ENCODE measurements around the gene PNKD. TPM values are rescaled to one million over a fixed set of nuclear protein-coding genes. Genes with fewer than 3 reads are reported as not detected.

The PNKD gene
- total and polyA plus RNA-seq, 2 of the 8 experiments (the other 6 are each of a cell fraction or from before 2014, with no cell fraction given), result 43.9 to 65.4 TPM

DNA sequence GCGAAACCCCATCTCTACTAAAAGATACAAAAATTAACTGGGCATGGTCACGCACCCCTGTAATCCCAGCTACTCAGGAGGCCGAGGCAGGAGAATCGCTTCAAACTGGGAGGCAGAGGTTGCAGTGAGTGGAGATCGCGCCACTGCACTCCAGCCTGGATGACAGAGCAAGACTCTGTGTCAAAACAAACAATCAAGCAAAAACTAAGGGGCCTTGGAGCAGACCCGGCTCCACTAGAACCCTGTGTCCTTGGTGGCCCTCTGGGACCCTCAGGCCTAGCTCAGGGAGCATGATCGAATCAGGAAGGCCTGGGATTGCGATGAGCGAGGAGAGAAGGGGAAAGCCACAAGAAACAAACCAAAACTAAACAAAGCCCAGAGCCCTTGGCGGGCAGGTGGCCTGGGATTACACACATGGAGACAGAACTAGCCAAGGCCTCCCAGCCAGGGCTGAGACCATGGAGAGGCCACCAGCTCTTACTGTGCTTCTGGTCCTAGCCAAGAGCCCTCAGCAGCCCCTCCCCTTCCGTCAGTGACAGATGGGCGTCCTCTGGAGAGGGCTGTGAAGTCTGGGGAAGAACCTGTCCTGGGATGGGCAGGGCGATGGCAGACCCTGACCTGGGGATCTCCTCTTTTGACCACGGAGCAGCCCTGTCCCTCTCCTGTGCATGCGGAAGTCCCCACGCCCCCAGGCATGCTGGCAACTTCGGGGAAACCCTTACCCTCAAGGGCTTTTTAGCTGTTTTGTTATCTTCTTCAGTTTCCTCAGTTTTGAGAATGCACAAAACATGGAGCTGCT lies 58.9 kb downstream of the PNKD start:
- Histone ChIP-seq H2BK15ac (ENCODE audit: low read length) (0 out of 2 replicates have a peak overlapping the region, but pooled peaks have one; percentile 18), H4K91ac (replicated peaks; ENCODE audit: insufficient read length, low read length) (no peak overlapping the region), H2AFZ (ENCODE audit: low read length) (no peak overlapping the region), H3K27me3 (replicated peaks in 1 of 4; ENCODE audit: control insufficient read depth in 3 of 4, extremely low read depth in 1 of 4, insufficient read depth in 3 of 4, low read length in 3 of 4) (no peaks in the 10 kb centered on the region), H2AK5ac (ENCODE audit: low read depth, low read length) (no peak overlapping the region), H4K20me1 (replicated peaks in 1 of 2; ENCODE audit: control insufficient read depth in 1 of 2, insufficient read depth in 2 of 2, low read length in 2 of 2) (no peaks in the 10 kb centered on the region), H4K8ac (ENCODE audit: extremely low read depth, insufficient read depth, low read length) (no peak overlapping the region; the same call in 1 of the 2 replicates), H3K79me2 (ENCODE audit: control insufficient read depth in 1 of 2, insufficient read depth in 2 of 2, low read length in 2 of 2) (no peaks in the 10 kb centered on the region), H3K4me3 (ENCODE audit: extremely low read depth in 1 of 4, insufficient read depth in 2 of 4, low read depth in 3 of 4, low read length in 4 of 4) (no peak overlapping the region), H3K56ac (replicated peaks; ENCODE audit: insufficient read length, low read depth, low read length) (no peak overlapping the region), H3K23ac (ENCODE audit: insufficient read length) (no peak overlapping the region), H3K14ac (ENCODE audit: insufficient read length) (no peak overlapping the region), H3K9me3 (ENCODE audit: insufficient read depth in 2 of 2, low read depth in 1 of 2, low read length in 1 of 2) (no peaks in the 10 kb centered on the region), H3K4ac (replicated peaks; ENCODE audit: insufficient read length, low read depth, low read length) (no peak overlapping the region), H3K79me1 (ENCODE audit: low read depth, low read length) (no peaks in the 10 kb centered on the region), H2BK12ac (ENCODE audit: low read depth, low read length) (no peak overlapping the region), H4K5ac (ENCODE audit: insufficient read length, low read depth, low read length) (no peak overlapping the region), H3K4me2 (ENCODE audit: insufficient read depth in 1 of 2, low read depth in 2 of 2, low read length in 2 of 2) (no peak overlapping the region), H2BK120ac (replicated peaks; ENCODE audit: low read depth, low read length) (no peak overlapping the region), H3K4me1 (replicated peaks in 1 of 4; ENCODE audit: control insufficient read depth in 3 of 4, insufficient read depth in 4 of 4, low read length in 3 of 4) (peaks cover 2 to 27% (median 12%) of the 10 kb centered on the region in 4 experiments), H2BK5ac (ENCODE audit: low read depth, low read length) (no peak overlapping the region), H3K27ac (ENCODE audit: low read depth, low read length) (no peak overlapping the region; the same call in 1 of the 2 replicates), H2BK20ac (ENCODE audit: low read length) (no peak overlapping the region), H3K18ac (ENCODE audit: extremely low read depth, low read length) (no peak overlapping the region), H3K36me3 (ENCODE audit: control insufficient read depth in 2 of 4, insufficient read depth in 4 of 4, low read length in 3 of 4) (no peaks in the 10 kb centered on the region), H3K9ac (replicated peaks in 1 of 4; ENCODE audit: extremely low read depth in 1 of 4, low read depth in 3 of 4, low read length in 3 of 4) (no peak overlapping the region), H3K23me2 (ENCODE audit: low read depth, low read length) (no peaks in the 10 kb centered on the region; the same call in 1 of the 2 replicates)
- no peak for FAIRE-seq
- DNase-seq (ENCODE audit: low read depth in 1 of 2, low spot score in 2 of 2), result no peak
- CTCF ChIA-PET (ENCODE audit: partially characterized antibody), result interaction anchor here (0.7 to 3.0 kb wide), 6 partner anchors 10 to 69 kb away, joined by 3 to 8 read pairs (median 3); partner anchors contain the start of gene CATIP
- POLR2A ChIA-PET (ENCODE audit: partially characterized antibody), result interaction anchor here (1.1 to 1.5 kb wide), 2 partner anchors 37 to 58 kb away, joined by 3 to 4 read pairs; partner anchors contain the start of gene TMBIM1
- 89% methylated on average over 18 of the region's 18 CpGs; no CpG with 5 or more reads in 1 of the 2 experiments for WGBS, 2 experiments (ENCODE audit: extremely low coverage in 1 of 2, insufficient coverage in 1 of 2, insufficient read length in 1 of 2, insufficient replicate concordance in 2 of 2, low coverage in 1 of 2, low lambda C conversion rate in 2 of 2, missing lambda C conversion rate in 1 of 2)
- TF ChIP-seq HDAC6 (IDR thresholded peaks at IDR 0.05; ENCODE audit: low read depth, low read length) (no peak), SP4 (IDR thresholded peaks at IDR 0.05; ENCODE audit: low read length) (no peak), RFX5 (IDR thresholded peaks at IDR 0.05; ENCODE audit: borderline replicate concordance, low read depth, low read length) (no peak), TAF1 (IDR thresholded peaks at IDR 0.05; ENCODE audit: low read depth, low read length) (no peak), NANOG (IDR thresholded peaks at IDR 0.05; ENCODE audit: insufficient read depth, low read depth, low read length, poor library complexity, severe bottlenecking) (no peak), KDM5A (IDR thresholded peaks at IDR 0.05; ENCODE audit: low read length) (no peak), CTBP2 (IDR thresholded peaks at IDR 0.05; ENCODE audit: borderline replicate concordance, insufficient read depth, insufficient read length, low read length) (no peak), TAF7 (optimal IDR thresholded peaks at IDR 0.05; ENCODE audit: borderline replicate concordance, low read depth, low read length) (no peak), E2F6 (IDR thresholded peaks at IDR 0.05) (no peak)
- TF ChIP-seq, protein P1, sequence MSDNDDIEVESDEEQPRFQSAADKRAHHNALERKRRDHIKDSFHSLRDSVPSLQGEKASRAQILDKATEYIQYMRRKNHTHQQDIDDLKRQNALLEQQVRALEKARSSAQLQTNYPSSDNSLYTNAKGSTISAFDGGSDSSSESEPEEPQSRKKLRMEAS (IDR thresholded peaks at IDR 0.05), result no peak
